ENCODE data around the gene E2F6.

E2F6 gene

DNA sequence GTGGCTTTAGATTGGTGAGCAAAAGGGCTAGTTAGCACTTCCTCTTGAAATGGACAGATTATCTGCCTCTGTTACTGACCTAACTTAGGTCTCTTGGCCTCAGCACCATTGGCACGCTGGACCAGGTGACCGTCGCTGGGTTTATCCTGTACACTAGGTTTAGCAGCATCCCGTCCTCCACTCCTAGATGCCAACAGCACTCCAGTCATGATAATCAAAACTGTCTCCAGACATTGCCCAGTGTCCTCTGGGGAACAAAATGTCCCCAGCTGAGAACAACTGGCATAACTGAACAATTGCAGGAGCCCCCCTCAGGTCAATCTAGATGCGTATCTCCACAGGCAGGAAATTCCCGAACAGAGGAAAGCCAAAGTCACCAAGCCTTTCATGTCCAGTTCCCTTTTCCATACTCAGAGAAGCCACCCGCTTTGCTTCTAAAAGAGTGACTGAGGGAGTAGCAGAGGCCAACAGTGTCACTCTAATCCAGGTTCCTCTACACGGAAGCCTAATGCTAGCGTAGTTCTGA lies 27.3 kb downstream of the E2F6 start:
- Histone ChIP-seq H3K9ac (no peak overlapping the region), H3K27ac (no peak overlapping the region), H3K4me2 (ENCODE audit: low read length) (no peak overlapping the region), H3K9me3 (ENCODE audit: control insufficient read depth, low read length) (no peaks in the 10 kb centered on the region), H3K36me3 (ENCODE audit: control insufficient read depth, insufficient read depth, low read length) (no peaks in the 10 kb centered on the region), H3K79me2 (no peaks in the 10 kb centered on the region), H2AFZ (no peak overlapping the region), H3K4me3 (ENCODE audit: low read depth, low read length) (no peak overlapping the region), H3K27me3 (ENCODE audit: control insufficient read depth, insufficient read depth, low read length) (no peaks in the 10 kb centered on the region), H3K4me1 (no peaks in the 10 kb centered on the region)
- TF ChIP-seq, protein P1, sequence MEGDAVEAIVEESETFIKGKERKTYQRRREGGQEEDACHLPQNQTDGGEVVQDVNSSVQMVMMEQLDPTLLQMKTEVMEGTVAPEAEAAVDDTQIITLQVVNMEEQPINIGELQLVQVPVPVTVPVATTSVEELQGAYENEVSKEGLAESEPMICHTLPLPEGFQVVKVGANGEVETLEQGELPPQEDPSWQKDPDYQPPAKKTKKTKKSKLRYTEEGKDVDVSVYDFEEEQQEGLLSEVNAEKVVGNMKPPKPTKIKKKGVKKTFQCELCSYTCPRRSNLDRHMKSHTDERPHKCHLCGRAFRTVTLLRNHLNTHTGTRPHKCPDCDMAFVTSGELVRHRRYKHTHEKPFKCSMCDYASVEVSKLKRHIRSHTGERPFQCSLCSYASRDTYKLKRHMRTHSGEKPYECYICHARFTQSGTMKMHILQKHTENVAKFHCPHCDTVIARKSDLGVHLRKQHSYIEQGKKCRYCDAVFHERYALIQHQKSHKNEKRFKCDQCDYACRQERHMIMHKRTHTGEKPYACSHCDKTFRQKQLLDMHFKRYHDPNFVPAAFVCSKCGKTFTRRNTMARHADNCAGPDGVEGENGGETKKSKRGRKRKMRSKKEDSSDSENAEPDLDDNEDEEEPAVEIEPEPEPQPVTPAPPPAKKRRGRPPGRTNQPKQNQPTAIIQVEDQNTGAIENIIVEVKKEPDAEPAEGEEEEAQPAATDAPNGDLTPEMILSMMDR (IDR thresholded peaks at IDR 0.05): no peak

DNA sequence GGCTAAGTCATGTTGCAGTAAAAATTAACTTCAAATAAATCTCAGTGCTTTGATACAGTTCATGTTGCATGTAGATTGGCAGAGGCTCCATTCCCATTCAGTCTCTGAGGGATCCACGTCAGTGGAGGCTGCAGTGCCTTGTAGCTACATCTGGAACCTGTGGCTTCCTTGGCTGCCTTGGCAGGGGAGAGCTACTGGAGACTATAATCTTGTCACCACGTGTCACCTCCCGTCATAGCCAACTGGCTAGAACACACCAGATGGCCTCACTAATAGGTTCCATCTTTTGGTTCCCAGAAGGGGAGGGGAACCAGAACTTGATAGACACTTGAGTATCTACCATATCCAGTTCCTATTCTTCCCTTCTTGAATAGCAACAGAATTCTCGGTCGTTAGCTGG lies 28.4 kb downstream of the E2F6 start:
- H3K36me3 ChIP-seq (ENCODE audit: control insufficient read depth, insufficient read depth, low read length): no peaks in the 10 kb centered on the region
- no peak overlapping the region for H3K27ac ChIP-seq
- no peaks in the 10 kb centered on the region for H3K4me1 ChIP-seq
- H3K27me3 ChIP-seq (ENCODE audit: control insufficient read depth, insufficient read depth, low read length): no peaks in the 10 kb centered on the region
- TF ChIP-seq, protein P1 (IDR thresholded peaks at IDR 0.05): no peak
- H2AFZ ChIP-seq: no peak overlapping the region
- H3K4me3 ChIP-seq (ENCODE audit: low read depth, low read length): no peak overlapping the region
- no peaks in the 10 kb centered on the region for H3K9me3 ChIP-seq (ENCODE audit: control insufficient read depth, low read length)
- no peaks in the 10 kb centered on the region for H3K79me2 ChIP-seq
- no peak overlapping the region for H3K4me2 ChIP-seq (ENCODE audit: low read length)
- no peak overlapping the region for H3K9ac ChIP-seq

DNA sequence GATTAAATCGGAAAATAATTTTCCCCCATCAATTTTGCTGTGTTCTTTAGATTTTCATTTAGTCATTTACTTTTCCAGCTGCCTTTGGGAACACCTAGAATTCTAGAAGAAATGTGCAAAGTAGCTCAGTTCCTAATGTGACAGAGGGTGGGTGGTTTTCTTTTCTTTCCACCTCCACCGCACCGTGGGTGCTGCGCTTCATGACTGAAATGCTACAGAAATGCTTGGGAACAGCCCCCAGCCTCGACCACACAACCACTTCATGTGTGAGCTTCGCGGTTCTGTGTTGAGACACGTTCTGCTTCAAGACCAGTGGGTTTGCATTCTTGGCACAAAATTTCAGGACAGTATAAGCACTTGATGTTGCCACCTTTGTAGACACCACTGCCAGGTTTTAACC lies 30.9 kb downstream of the E2F6 start:
- Histone ChIP-seq H3K4me3 (ENCODE audit: low read depth, low read length) (no peak overlapping the region), H3K9me3 (ENCODE audit: control insufficient read depth, low read length) (no peaks in the 10 kb centered on the region), H2AFZ (no peak overlapping the region), H3K36me3 (ENCODE audit: control insufficient read depth, insufficient read depth, low read length) (no peaks in the 10 kb centered on the region), H3K9ac (no peak overlapping the region), H3K4me1 (no peaks in the 10 kb centered on the region), H3K27me3 (ENCODE audit: control insufficient read depth, insufficient read depth, low read length) (no peaks in the 10 kb centered on the region), H3K4me2 (ENCODE audit: low read length) (no peak overlapping the region), H3K79me2 (no peaks in the 10 kb centered on the region), H3K27ac (no peak overlapping the region)
- TF ChIP-seq, protein P1 (IDR thresholded peaks at IDR 0.05): no peak

DNA sequence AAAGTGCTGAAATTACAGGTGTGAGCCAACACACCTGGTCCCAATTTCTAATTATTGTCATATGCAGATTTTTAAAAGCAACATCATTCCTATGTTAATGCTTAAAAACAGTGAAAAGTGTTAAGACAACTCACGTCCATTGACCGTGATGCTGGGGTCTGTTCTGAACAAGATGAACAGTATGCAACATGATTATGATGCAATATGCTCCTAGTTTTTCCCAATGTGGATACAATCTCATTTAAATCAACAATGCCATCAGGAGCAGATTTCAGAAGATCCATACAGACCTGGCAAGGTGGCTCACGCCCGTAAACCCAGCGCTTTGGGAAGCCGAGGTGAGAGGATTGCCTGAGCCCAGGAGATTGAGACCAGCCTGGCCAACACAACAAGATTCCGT lies 31.5 kb downstream of the E2F6 start:
- no peak overlapping the region for H3K27ac ChIP-seq
- TF ChIP-seq, protein P1 (IDR thresholded peaks at IDR 0.05): no peak
- H3K36me3 ChIP-seq (ENCODE audit: control insufficient read depth, insufficient read depth, low read length): no peaks in the 10 kb centered on the region
- H3K4me1 ChIP-seq: no peaks in the 10 kb centered on the region
- no peaks in the 10 kb centered on the region for H3K79me2 ChIP-seq
- no peaks in the 10 kb centered on the region for H3K27me3 ChIP-seq (ENCODE audit: control insufficient read depth, insufficient read depth, low read length)
- H2AFZ ChIP-seq: no peak overlapping the region
- H3K4me3 ChIP-seq (ENCODE audit: low read depth, low read length): no peak overlapping the region
- no peaks in the 10 kb centered on the region for H3K9me3 ChIP-seq (ENCODE audit: control insufficient read depth, low read length)
- H3K4me2 ChIP-seq (ENCODE audit: low read length): no peak overlapping the region
- H3K9ac ChIP-seq: no peak overlapping the region

DNA sequence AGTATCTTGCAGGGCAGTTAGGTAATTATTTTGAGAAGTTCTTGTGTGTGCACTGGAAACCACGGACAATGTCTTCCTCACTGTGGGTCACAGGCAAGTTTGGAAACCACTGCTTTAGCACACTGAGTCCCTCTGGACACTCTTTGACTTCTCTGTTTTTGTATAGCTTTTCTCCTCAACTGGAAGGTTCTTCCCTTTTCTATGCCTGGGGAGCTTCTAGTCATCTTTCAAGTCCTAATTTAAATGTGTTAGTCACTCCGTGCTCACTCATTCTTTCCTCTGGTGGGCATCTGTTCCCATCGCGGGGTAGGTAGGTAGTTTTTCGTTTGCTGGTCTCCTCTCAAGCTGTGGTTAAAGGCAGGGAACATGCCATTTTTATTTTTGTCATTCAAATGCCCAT lies 32.1 kb downstream of the E2F6 start:
- Histone ChIP-seq H3K27ac (no peak overlapping the region), H3K36me3 (ENCODE audit: control insufficient read depth, insufficient read depth, low read length) (no peaks in the 10 kb centered on the region), H3K4me3 (ENCODE audit: low read depth, low read length) (no peak overlapping the region), H3K9ac (no peak overlapping the region), H2AFZ (no peak overlapping the region), H3K4me2 (ENCODE audit: low read length) (no peak overlapping the region), H3K9me3 (ENCODE audit: control insufficient read depth, low read length) (no peaks in the 10 kb centered on the region), H3K27me3 (ENCODE audit: control insufficient read depth, insufficient read depth, low read length) (no peaks in the 10 kb centered on the region), H3K4me1 (no peaks in the 10 kb centered on the region), H3K79me2 (no peaks in the 10 kb centered on the region)
- TF ChIP-seq, protein P1 (IDR thresholded peaks at IDR 0.05): no peak
